HCT116 (cell line): ENCODE results near the gene BRIP1. TPM values are rescaled to one million over a fixed set of nuclear protein-coding genes. Genes with fewer than 3 reads are reported as not detected.

Experiments used
- ATAC-seq: fragments of 200-7000 bp; cut with Tn5 transposase; 2 replicates; pipeline ENCODE4 v1.9.1; 2020; ENCODE audit warnings: mild to moderate bottlenecking, moderate library complexity
- BruUV-seq: library from RNA; stranded (reverse); fragments of 400-500 nt; replicated peaks from 2 replicates; lab custom pipeline; 2021; lab: Mats Ljungman, UMichigan
- CTCF ChIA-PET: fragments of 300-600 bp; sonication (Branson Sonifier 250); formaldehyde crosslinking; loops from one replicate; lab custom pipeline; 2021; ENCODE audit warnings: antibody characterized with exemption; lab: Charles Lee
- POLR2A ChIA-PET: fragments of 300-600, 350-600 bp; sonication (Branson Sonifier 250); formaldehyde crosslinking; loops from one replicate; lab custom pipeline; 2021; ENCODE audit warnings: antibody characterized with exemption; lab: Charles Lee
- RAD21 ChIA-PET, 2 experiments: fragments of 300-600 bp; sonication (Branson Sonifier 250); formaldehyde crosslinking; loops; one replicate each; lab custom pipeline; 2023; ENCODE audit warnings: low total read pairs in 2 of 2; ENCODE audit not compliant: uncharacterized antibody in 2 of 2, unreplicated experiment in 2 of 2, low non-redundant PET in 1 of 2; lab: Charles Lee
- DNase-seq: peaks from one replicate; pipeline ENCODE4 v3.0.0-alpha.2; 2010; ENCODE audit warnings: low read depth, low spot score
- H2AFZ ChIP-seq: fragments of 200-600 bp; shearing (Covaris generic), sonication (generic); 2 replicates; pipeline ENCODE4 v1.6.1; 2017; ENCODE audit warnings: low read depth, mixed run types, mixed read lengths, antibody characterized with exemption, low read length; ENCODE audit not compliant: poor library complexity, severe bottlenecking
- H3K27ac ChIP-seq: 2 replicates; pipeline ENCODE4 v1.5.1; 2012; ENCODE audit warnings: low read depth, low read length
- H3K27me3 ChIP-seq: fragments of 200-600 bp; sonication (generic); 2 replicates; pipeline ENCODE4 v1.6.1; 2016; ENCODE audit warnings: mixed run types, low read length, mixed read lengths; ENCODE audit not compliant: insufficient read depth
- H3K36me3 ChIP-seq, 2 experiments: fragments of 200-500 bp in 1 of 2; fragments of 200-600 bp in 1 of 2; sonication (Bioruptor generic) in 1 of 2; sonication (generic) in 1 of 2; 2 replicates each; pipeline versions ENCODE4 v1.5.1 to v1.6.1; 2014 to 2016; ENCODE audit warnings: low read length in 2 of 2, inconsistent platforms in 1 of 2, mixed read lengths in 1 of 2, mixed run types in 1 of 2; ENCODE audit not compliant: insufficient read depth in 2 of 2, control insufficient read depth in 1 of 2
- H3K4me1 ChIP-seq, 2 experiments: fragments of 200-600 bp in 1 of 2; sonication (generic) in 1 of 2; 2 replicates each; pipeline versions ENCODE4 v1.5.1 to v1.6.1; 2012 to 2017; ENCODE audit warnings: low read length in 2 of 2, inconsistent platforms in 1 of 2, mild to moderate bottlenecking in 1 of 2, mixed read lengths in 1 of 2, mixed run types in 1 of 2, moderate library complexity in 1 of 2; ENCODE audit not compliant: insufficient read depth in 2 of 2, control insufficient read depth in 1 of 2
- H3K4me2 ChIP-seq: fragments of 200-600 bp; sonication (generic); 2 replicates; pipeline ENCODE4 v1.6.1; 2017; ENCODE audit warnings: mixed run types, low read length, mixed read lengths
- H3K4me3 ChIP-seq, 2 experiments: fragments of 200-600 bp in 1 of 2; sonication (generic) in 1 of 2; replicated peaks in 1 of 2; 2 replicates each; pipeline ENCODE4 v1.5.1; 2011 to 2016; ENCODE audit warnings: low read length in 2 of 2, control low read depth in 1 of 2, low read depth in 1 of 2, mild to moderate bottlenecking in 1 of 2, mixed read lengths in 1 of 2, mixed run types in 1 of 2
- H3K79me2 ChIP-seq: fragments of 200-600 bp; sonication (generic); 2 replicates; pipeline ENCODE4 v1.6.1; 2017; ENCODE audit warnings: mild to moderate bottlenecking, mixed run types, low read length, moderate library complexity, mixed read lengths; ENCODE audit not compliant: insufficient read depth
- H3K9ac ChIP-seq: fragments of 200-600 bp; sonication (generic); 2 replicates; pipeline ENCODE4 v1.6.1; 2016; ENCODE audit warnings: low read length, mixed read lengths
- H3K9me2 ChIP-seq: fragments of 200-600 bp; sonication (generic), shearing (Covaris generic); 2 replicates; pipeline ENCODE4 v1.6.1; 2017; ENCODE audit warnings: mixed run types, mild to moderate bottlenecking, moderate library complexity; ENCODE audit not compliant: insufficient read depth
- H3K9me3 ChIP-seq, 2 experiments: fragments of 200-500 bp in 1 of 2; fragments of 200-600 bp in 1 of 2; sonication (Bioruptor generic) in 1 of 2; sonication (generic) in 1 of 2; 2 replicates each; pipeline ENCODE4 v1.6.1; 2014 to 2017; ENCODE audit warnings: low read length in 2 of 2, mixed read lengths in 2 of 2, inconsistent platforms in 1 of 2, low read depth in 1 of 2, mild to moderate bottlenecking in 1 of 2, mixed run types in 1 of 2, moderate library complexity in 1 of 2; ENCODE audit not compliant: control insufficient read depth in 1 of 2, insufficient read depth in 1 of 2
- H4K20me1 ChIP-seq: fragments of 200-600 bp; sonication (generic), shearing (Covaris generic); 2 replicates; pipeline ENCODE4 v1.6.1; 2017; ENCODE audit warnings: mixed run types, mild to moderate bottlenecking, moderate library complexity; ENCODE audit not compliant: insufficient read depth
- CBX3 ChIP-seq: IDR thresholded peaks from 2 replicates; pipeline ENCODE4 v1.6.1; 2012; ENCODE audit warnings: low read depth
- CEBPB ChIP-seq: IDR thresholded peaks from 2 replicates; pipeline ENCODE4 v1.6.1; 2012; ENCODE audit warnings: low read depth
- EGR1 ChIP-seq: IDR thresholded peaks from 2 replicates; pipeline ENCODE4 v1.6.1; 2012; ENCODE audit warnings: low read depth
- ELF1 ChIP-seq: IDR thresholded peaks from 2 replicates; pipeline ENCODE4 v1.6.1; 2012; ENCODE audit warnings: low read depth, borderline replicate concordance
- EZH2 ChIP-seq: fragments of 200-600 bp; sonication (generic); IDR thresholded peaks from 2 replicates; pipeline ENCODE4 v1.6.1; 2017; ENCODE audit warnings: antibody characterized with exemption, mixed run types
- EZH2phosphoT487 ChIP-seq: fragments of 200-600 bp; IDR thresholded peaks from 2 replicates; pipeline ENCODE4 v1.6.1; 2018; ENCODE audit warnings: antibody characterized with exemption, borderline replicate concordance
- FOSL1 ChIP-seq: IDR thresholded peaks from 2 replicates; pipeline ENCODE4 v1.6.1; 2012; ENCODE audit warnings: low read depth
- JUND ChIP-seq: IDR thresholded peaks from 2 replicates; pipeline ENCODE4 v1.6.1; 2012
- RAD21 ChIP-seq: IDR thresholded peaks from 2 replicates; pipeline ENCODE4 v1.6.1; 2012; ENCODE audit warnings: low read depth, mild to moderate bottlenecking
- SIN3A ChIP-seq: IDR thresholded peaks from 2 replicates; pipeline ENCODE4 v1.6.1; 2012; ENCODE audit warnings: low read depth
- SP1 ChIP-seq: IDR thresholded peaks from 2 replicates; pipeline ENCODE4 v1.6.1; 2012; ENCODE audit warnings: low read depth
- SRF ChIP-seq: IDR thresholded peaks from 2 replicates; pipeline ENCODE4 v1.6.1; 2012; ENCODE audit warnings: low read depth
- YY1 ChIP-seq: IDR thresholded peaks from 2 replicates; pipeline ENCODE4 v1.6.1; 2011; ENCODE audit warnings: low read length, low read depth, moderate library complexity, mild to moderate bottlenecking; ENCODE audit not compliant: insufficient replicate concordance; ENCODE audit errors: extremely low read depth
- ZFX ChIP-seq: fragments of 450-650 bp; IDR thresholded peaks from 2 replicates; pipeline ENCODE4 v1.6.1; 2017
- ZNF274 ChIP-seq: fragments of 200-500 bp; sonication (Bioruptor generic); IDR thresholded peaks from 2 replicates; pipeline ENCODE4 v1.6.1; 2014; ENCODE audit warnings: mild to moderate bottlenecking, low read depth, low read length, inconsistent platforms
- intact Hi-C: fragments of 100-400 bp; cut with micrococcal nuclease; formaldehyde crosslinking; loops from 2 replicates; pipeline ENCODE4 v1.10.0; 2022
- total RNA-seq: library from RNA; stranded (reverse); gene quantifications from one replicate; pipeline ENCODE4 v1.2.1, GENCODE V29; 2021; ENCODE audit not compliant: unreplicated experiment
- TF ChIP-seq, protein P1 (sequence below): IDR thresholded peaks from 2 replicates; pipeline ENCODE4 v1.6.1; 2011; ENCODE audit warnings: mild to moderate bottlenecking, low read length, moderate library complexity; ENCODE audit not compliant: insufficient replicate concordance; ENCODE audit errors: extremely low read depth
- TF ChIP-seq, protein P2 (sequence below): IDR thresholded peaks from 2 replicates; pipeline ENCODE4 v1.6.1; 2012; ENCODE audit warnings: low read depth

BRIP1 gene
- total RNA-seq, 1 experiment from 2014 or later: 22.2 TPM

DNA sequence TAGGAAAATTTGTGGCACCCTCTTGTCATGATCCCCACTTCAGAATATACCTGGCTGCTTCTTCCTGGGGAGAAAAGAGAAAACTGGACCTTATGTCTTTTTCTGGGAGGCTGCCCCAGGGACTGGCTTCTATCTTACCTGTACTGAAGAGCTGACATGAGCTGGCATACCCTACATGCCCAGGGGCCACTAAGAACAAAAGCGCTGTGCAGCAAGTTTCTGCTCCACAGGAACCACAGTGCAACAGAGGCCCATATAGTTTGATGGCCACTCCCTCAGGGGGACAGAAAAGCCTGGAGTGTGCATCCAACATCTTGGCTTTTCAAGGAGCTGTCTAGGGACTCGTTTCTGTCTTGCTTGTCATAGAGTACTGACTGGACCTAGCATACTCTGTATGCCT lies 175.6 kb downstream of the BRIP1 start:
- BruUV-seq: no TSS peak
- Histone ChIP-seq H4K20me1 (no peaks in the 10 kb centered on the region; the same call in 1 of the 2 replicates), H3K27ac (no peak overlapping the region), H3K4me2 (no peak overlapping the region), H3K9me2 (no peaks in the 10 kb centered on the region), H3K4me1 (peaks cover 0 to 5% of the 10 kb centered on the region in 2 experiments; a peak in 1 of 4 replicates), H3K4me3 (no peak overlapping the region), H3K9ac (no peak overlapping the region), H3K27me3 (no peaks in the 10 kb centered on the region), H3K36me3 (0 out of 4 replicates have a peak, but pooled peaks cover 4 to 5% of the 10 kb centered on the region in 2 experiments), H3K79me2 (no peaks in the 10 kb centered on the region), H2AFZ (no peak overlapping the region), H3K9me3 (no peaks in the 10 kb centered on the region)
- intact Hi-C loops: no loop called here
- DNase-seq (no peak), ATAC-seq (no peak)
- POLR2A ChIA-PET: no interaction called here
- RAD21 ChIA-PET: no interaction called here
- TF ChIP-seq CEBPB (no peak), ZNF274 (no peak), ZFX (no peak), EZH2phosphoT487 (no peak)
- TF ChIP-seq, protein P1, sequence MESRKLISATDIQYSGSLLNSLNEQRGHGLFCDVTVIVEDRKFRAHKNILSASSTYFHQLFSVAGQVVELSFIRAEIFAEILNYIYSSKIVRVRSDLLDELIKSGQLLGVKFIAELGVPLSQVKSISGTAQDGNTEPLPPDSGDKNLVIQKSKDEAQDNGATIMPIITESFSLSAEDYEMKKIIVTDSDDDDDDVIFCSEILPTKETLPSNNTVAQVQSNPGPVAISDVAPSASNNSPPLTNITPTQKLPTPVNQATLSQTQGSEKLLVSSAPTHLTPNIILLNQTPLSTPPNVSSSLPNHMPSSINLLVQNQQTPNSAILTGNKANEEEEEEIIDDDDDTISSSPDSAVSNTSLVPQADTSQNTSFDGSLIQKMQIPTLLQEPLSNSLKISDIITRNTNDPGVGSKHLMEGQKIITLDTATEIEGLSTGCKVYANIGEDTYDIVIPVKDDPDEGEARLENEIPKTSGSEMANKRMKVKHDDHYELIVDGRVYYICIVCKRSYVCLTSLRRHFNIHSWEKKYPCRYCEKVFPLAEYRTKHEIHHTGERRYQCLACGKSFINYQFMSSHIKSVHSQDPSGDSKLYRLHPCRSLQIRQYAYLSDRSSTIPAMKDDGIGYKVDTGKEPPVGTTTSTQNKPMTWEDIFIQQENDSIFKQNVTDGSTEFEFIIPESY: no peak
- CTCF ChIA-PET: no interaction called here

DNA sequence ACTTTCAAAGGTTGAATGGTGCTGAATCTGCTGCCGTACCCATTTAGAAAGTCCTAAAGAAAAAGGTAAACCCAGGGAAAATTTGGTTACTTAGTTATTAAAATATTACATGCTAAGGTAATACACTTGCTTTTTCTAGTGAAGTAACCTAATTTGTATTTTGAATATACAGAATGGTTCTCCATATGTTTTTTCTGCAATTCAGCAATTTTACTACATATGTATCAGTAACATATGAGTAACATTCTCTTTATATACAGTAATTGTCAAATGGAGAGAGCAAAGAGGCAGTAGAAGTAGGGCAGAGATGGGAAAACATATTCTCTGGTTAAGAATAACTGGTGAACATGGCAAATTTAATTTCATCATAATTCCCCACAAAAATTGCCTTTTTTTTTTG lies 177.2 kb downstream of the BRIP1 start:
- no peaks in the 10 kb centered on the region for H3K27me3 ChIP-seq
- intact Hi-C loops: no loop called here
- ATAC-seq (no peak), DNase-seq (no peak)
- no TSS peak for BruUV-seq
- no peaks in the 10 kb centered on the region for H3K9me2 ChIP-seq
- H3K9me3 ChIP-seq: no peaks in the 10 kb centered on the region
- ChIA-PET RAD21 (no interaction called here), POLR2A (no interaction called here), CTCF (no interaction called here)
- no peak overlapping the region for H3K4me3 ChIP-seq
- H3K27ac ChIP-seq: no peak overlapping the region
- H3K4me1 ChIP-seq: peaks cover 0 to 5% of the 10 kb centered on the region in 2 experiments; a peak in 1 of 4 replicates
- no peaks in the 10 kb centered on the region; the same call in 1 of the 2 replicates for H4K20me1 ChIP-seq
- H3K36me3 ChIP-seq: 0 out of 4 replicates have a peak, but pooled peaks cover 4 to 5% of the 10 kb centered on the region in 2 experiments
- no peak overlapping the region for H2AFZ ChIP-seq
- no peak overlapping the region for H3K9ac ChIP-seq
- no peak overlapping the region for H3K4me2 ChIP-seq
- H3K79me2 ChIP-seq: no peaks in the 10 kb centered on the region
- TF ChIP-seq EGR1 (no peak), ELF1 (no peak), SP1 (no peak), SIN3A (no peak), CBX3 (no peak), ZFX (no peak), FOSL1 (no peak), JUND (no peak), EZH2 (no peak), SRF (no peak), EZH2phosphoT487 (no peak), YY1 (no peak), ZNF274 (no peak), CEBPB (no peak), RAD21 (no peak)
- TF ChIP-seq, protein P2, sequence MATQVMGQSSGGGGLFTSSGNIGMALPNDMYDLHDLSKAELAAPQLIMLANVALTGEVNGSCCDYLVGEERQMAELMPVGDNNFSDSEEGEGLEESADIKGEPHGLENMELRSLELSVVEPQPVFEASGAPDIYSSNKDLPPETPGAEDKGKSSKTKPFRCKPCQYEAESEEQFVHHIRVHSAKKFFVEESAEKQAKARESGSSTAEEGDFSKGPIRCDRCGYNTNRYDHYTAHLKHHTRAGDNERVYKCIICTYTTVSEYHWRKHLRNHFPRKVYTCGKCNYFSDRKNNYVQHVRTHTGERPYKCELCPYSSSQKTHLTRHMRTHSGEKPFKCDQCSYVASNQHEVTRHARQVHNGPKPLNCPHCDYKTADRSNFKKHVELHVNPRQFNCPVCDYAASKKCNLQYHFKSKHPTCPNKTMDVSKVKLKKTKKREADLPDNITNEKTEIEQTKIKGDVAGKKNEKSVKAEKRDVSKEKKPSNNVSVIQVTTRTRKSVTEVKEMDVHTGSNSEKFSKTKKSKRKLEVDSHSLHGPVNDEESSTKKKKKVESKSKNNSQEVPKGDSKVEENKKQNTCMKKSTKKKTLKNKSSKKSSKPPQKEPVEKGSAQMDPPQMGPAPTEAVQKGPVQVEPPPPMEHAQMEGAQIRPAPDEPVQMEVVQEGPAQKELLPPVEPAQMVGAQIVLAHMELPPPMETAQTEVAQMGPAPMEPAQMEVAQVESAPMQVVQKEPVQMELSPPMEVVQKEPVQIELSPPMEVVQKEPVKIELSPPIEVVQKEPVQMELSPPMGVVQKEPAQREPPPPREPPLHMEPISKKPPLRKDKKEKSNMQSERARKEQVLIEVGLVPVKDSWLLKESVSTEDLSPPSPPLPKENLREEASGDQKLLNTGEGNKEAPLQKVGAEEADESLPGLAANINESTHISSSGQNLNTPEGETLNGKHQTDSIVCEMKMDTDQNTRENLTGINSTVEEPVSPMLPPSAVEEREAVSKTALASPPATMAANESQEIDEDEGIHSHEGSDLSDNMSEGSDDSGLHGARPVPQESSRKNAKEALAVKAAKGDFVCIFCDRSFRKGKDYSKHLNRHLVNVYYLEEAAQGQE: no peak
